GM12873 (cell line): ENCODE results near the gene LRP1B.

Experiments used
- TF ChIP-seq, protein P1 (sequence below): IDR thresholded peaks from 2 replicates; pipeline ENCODE4 v1.5.1; 2012; ENCODE audit warnings: low read depth, mild to moderate bottlenecking, moderate library complexity, low read length, control low read depth; ENCODE audit not compliant: insufficient read depth; ENCODE audit errors: missing control alignments

The LRP1B gene

DNA sequence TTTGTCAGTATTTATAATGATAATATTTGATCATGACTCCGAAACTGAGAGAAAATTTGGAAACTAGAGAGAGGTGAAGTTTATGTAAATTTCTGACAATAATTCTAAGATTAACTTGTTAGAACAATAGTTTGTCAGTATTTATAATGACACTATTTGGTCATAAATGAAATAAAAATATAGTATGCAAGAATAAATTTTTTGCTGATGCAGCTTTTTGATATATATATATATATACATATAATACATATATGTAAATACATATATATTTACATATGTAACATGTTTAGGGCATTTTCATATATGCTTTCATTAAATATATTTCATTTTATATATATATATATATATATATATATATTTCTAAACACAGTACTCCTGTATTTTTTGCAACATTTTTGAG lies 1158.1 kb downstream of the LRP1B start:
- TF ChIP-seq, protein P1, sequence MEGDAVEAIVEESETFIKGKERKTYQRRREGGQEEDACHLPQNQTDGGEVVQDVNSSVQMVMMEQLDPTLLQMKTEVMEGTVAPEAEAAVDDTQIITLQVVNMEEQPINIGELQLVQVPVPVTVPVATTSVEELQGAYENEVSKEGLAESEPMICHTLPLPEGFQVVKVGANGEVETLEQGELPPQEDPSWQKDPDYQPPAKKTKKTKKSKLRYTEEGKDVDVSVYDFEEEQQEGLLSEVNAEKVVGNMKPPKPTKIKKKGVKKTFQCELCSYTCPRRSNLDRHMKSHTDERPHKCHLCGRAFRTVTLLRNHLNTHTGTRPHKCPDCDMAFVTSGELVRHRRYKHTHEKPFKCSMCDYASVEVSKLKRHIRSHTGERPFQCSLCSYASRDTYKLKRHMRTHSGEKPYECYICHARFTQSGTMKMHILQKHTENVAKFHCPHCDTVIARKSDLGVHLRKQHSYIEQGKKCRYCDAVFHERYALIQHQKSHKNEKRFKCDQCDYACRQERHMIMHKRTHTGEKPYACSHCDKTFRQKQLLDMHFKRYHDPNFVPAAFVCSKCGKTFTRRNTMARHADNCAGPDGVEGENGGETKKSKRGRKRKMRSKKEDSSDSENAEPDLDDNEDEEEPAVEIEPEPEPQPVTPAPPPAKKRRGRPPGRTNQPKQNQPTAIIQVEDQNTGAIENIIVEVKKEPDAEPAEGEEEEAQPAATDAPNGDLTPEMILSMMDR = no peak

DNA sequence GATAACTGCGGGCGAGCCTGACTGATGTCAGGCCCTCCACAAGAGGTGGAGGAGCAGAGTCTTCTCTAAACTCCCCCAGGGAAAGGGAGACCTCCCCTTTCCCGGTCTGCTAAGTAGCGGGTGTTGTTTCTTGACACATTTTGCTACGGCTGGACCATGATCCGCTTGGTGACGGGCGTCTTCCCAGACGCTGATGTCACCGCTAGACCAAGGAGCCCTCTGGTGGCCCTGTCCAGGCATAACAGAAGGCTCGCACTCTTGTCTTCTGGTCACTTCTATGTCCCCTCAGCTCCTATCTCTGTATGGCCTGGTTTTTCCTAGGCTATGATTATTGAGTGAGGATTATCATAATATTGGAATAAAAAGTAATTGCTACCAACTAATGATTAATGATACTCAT lies 1166.5 kb downstream of the LRP1B start:
- TF ChIP-seq, protein P1 = peak; percentile 15

DNA sequence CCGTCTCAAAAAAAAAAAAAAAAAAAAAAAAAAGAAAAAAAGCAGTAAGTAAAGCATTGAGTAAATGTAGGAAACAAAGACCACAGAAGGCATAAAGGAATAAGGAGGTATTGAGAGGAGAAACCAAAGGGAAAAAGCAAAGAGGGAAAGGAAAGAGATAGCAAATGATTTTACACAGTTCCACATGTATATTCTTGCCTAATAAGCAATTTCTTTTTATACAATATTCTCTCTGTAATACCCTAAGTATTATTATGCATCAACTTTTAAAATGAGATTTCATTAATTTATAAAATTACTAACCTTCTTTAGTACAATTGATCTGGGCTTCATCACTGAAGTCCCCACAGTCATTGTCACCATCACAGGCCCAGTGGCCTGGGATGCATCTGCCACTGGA lies 1180.9 kb downstream of the LRP1B start:
- TF ChIP-seq, protein P1 = no peak

DNA sequence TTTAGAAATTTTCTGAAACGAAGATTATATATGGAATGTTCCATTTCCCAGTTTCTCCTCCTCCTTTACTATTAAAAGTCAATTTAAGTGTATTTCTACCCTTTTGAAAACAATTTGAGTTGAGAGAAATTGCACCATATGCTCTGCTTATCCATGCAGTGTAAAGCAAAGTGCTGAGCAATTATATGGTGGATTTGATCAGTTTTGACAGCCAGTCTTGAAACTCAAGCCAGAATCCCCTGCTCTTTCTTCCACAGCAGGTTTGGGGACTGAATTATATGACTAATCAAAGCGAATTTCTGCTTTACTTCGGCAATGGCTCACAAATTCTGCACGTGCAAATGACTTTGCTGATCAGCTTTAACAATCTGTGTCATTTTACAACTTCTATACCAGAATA lies 1183.6 kb downstream of the LRP1B start:
- TF ChIP-seq, protein P1 = no peak

DNA sequence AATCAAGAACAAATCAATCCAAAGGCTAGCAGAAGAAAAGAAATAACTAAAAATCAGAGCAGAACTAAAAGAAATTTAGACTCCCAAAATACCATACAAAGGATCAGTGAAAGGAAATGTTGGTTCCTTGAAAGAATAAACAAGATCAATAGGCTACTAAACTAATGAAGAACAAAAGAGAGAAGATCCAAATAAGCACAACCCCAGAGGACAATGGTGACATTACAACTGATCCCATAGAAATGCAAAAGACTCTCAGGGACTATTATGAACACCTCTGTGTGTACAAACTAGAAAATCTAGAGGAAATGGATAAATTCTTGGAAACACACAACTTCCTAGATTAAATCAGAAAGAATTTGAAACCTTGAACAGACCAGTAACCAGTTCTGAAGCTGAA lies 1186.9 kb downstream of the LRP1B start:
- TF ChIP-seq, protein P1 = no peak

DNA sequence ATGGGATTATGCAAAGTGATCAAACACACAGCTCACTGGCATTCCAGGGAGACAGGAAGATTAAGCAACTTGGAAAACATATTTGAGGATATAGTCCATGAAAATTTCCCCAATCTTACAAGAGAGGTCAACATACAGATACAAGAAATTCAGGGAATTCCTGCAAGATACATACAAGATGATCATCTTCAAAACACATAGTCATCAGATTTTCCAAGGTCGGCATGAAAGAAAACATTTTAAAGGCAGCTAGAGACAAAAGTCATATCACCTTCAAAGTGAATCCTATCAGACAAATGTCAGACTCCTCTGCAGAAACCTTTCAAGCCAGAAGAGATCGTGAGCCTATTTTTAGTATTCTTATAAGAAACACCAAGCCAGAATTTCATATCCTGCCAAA lies 1188.5 kb downstream of the LRP1B start:
- TF ChIP-seq, protein P1 = no peak

DNA sequence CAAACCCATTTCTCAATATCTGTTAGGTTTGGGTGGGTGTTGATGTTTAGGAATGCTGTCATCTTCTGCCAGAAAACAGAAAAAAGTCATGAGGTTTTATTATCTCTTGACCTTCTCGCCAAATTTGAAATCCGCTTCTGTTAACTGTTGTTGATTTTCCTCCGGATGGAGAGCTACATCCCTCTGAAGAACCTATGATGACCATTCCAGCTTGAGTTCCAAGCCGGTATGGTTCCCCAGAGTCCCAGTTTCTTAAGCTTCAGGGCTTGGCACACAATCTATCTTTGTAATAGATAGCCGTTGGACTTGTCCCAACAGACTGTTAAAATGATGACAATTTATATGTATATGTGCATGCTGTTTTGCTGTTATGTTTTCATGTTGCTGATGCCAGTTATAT lies 1201.0 kb downstream of the LRP1B start:
- TF ChIP-seq, protein P1 = no peak
